HL-60/S4 treated with retinoic acid at 250 ng/mL for 4 days and 3 days (cell line): ENCODE results near the gene ABCD4.

Source experiments
- in situ Hi-C: fragments of 300-500 bp; cut with MboI; formaldehyde crosslinking; loops from 2 replicates; pipeline ENCODE4 v1.7.0; 2022; ENCODE audit warnings: low sequenced_read_pairs

The ABCD4 gene

DNA sequence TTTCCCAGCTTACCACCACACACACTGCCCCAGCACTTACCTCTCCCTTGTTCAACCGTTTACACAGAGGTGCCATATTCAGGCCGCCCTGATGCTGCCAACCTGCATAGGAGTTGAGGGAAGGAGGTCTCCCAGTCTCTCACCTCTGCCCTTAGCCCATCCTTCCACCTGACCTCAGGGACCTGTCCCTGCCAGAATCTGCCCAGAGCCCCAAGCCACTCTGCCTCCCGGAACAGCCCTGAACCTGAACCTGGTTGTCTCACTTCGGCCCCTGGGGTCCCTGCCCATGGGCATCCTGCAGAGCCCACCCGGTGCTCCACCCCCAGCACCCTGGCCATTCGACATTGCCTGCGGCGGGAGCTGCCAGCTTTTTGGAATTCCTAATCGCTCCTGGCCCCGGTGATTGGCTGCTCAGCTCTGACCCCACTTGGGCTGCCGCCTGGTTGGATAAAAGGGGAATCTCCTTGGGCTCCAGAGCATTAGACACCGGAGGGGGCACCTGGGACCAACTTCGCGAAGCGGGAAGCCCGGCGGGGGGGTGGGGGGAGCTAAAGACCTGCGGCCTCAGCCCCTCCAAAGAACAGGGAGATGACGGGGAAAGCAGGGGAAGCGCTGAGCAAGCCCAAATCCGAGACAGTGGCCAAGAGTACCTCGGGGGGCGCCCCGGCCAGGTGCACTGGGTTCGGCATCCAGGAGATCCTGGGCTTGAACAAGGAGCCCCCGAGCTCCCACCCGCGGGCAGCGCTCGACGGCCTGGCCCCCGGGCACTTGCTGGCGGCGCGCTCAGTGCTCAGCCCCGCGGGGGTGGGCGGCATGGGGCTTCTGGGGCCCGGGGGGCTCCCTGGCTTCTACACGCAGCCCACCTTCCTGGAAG is 63.5 kb downstream of the ABCD4 start, which contains the start of gene VSX2:
Gene VSX2 (plus strand): TSS at position 476 of the 874 bp plus-strand sequence. CDS start 113 bp downstream, at position 589.
- in situ Hi-C loops = no loop called here

GRCh38 chr14:74237441-74237840 is 65.3 kb downstream of the ABCD4 start:
- in situ Hi-C loops = no loop called here
